Neuronal stem cell (in vitro differentiated cells): ENCODE measurements around the gene HPCAL1.

Experiments used
- DNase-seq: peaks from one replicate; pipeline ENCODE4 v3.0.0-alpha.2; 2013; ENCODE audit warnings: low spot score
- H2AFZ ChIP-seq: one replicate; pipeline ENCODE4 v1.6.1; 2013; ENCODE audit warnings: mild to moderate bottlenecking, low read length, inconsistent platforms
- H2AK5ac ChIP-seq: 2 replicates; pipeline ENCODE4 v1.6.1; 2013; ENCODE audit warnings: low read depth, mild to moderate bottlenecking, inconsistent platforms, low read length, moderate library complexity, mixed read lengths
- H2BK120ac ChIP-seq: 2 replicates; pipeline ENCODE4 v1.6.1; 2013; ENCODE audit warnings: low read depth, mild to moderate bottlenecking, inconsistent platforms, low read length, moderate library complexity, mixed read lengths
- H2BK12ac ChIP-seq: one replicate; pipeline ENCODE4 v1.6.1; 2013; ENCODE audit warnings: low read length, inconsistent platforms
- H2BK15ac ChIP-seq: 2 replicates; pipeline ENCODE4 v1.6.1; 2013; ENCODE audit warnings: mild to moderate bottlenecking, low read length, inconsistent platforms, mixed read lengths
- H2BK5ac ChIP-seq: one replicate; pipeline ENCODE4 v1.6.1; 2013; ENCODE audit warnings: inconsistent platforms, mild to moderate bottlenecking, low read length, moderate library complexity
- H3K14ac ChIP-seq: one replicate; pipeline ENCODE4 v1.6.1; 2013; ENCODE audit warnings: low read length, inconsistent platforms
- H3K18ac ChIP-seq: 2 replicates; pipeline ENCODE4 v1.6.1; 2013; ENCODE audit warnings: low read length, inconsistent platforms
- H3K23ac ChIP-seq: 2 replicates; pipeline ENCODE4 v1.6.1; 2013; ENCODE audit warnings: low read depth, mild to moderate bottlenecking, mixed read lengths, low read length, inconsistent platforms; ENCODE audit not compliant: poor library complexity
- H3K27ac ChIP-seq: replicated peaks from 3 replicates; pipeline ENCODE4 v1.5.1; 2013; ENCODE audit warnings: low read length, inconsistent platforms
- H3K27me3 ChIP-seq, 3 experiments: 2 replicates each; pipeline ENCODE4 v1.6.1; 2013; ENCODE audit warnings: low read length in 3 of 3, mild to moderate bottlenecking in 2 of 3, inconsistent platforms in 1 of 3, low read depth in 1 of 3, mixed read lengths in 1 of 3, moderate library complexity in 1 of 3; ENCODE audit not compliant: control insufficient read depth in 3 of 3, insufficient read depth in 3 of 3
- H3K36me3 ChIP-seq, 2 donors: replicated peaks in 1 of 2; 2 replicates each; pipeline ENCODE4 v1.6.1; 2013; ENCODE audit warnings: low read length in 2 of 2; ENCODE audit not compliant: control insufficient read depth in 2 of 2, insufficient read depth in 2 of 2
- H3K4ac ChIP-seq: 2 replicates; pipeline ENCODE4 v1.6.1; 2013; ENCODE audit warnings: inconsistent platforms, mild to moderate bottlenecking, low read length, moderate library complexity
- H3K4me1 ChIP-seq, 2 donors: 1 replicate in 1 of 2; 2 replicates in 1 of 2; pipeline ENCODE4 v1.6.1; 2013; ENCODE audit warnings: low read length in 2 of 2, low read depth in 1 of 2; ENCODE audit not compliant: control insufficient read depth in 2 of 2, insufficient read depth in 1 of 2
- H3K4me2 ChIP-seq: one replicate; pipeline ENCODE4 v1.6.1; 2013; ENCODE audit warnings: mild to moderate bottlenecking, low read length, inconsistent platforms; ENCODE audit not compliant: insufficient read depth, poor library complexity, severe bottlenecking
- H3K4me3 ChIP-seq, 2 donors: 2 replicates each; pipeline ENCODE4 v1.5.1; 2013; ENCODE audit warnings: low read length in 2 of 2, mild to moderate bottlenecking in 2 of 2, inconsistent platforms in 1 of 2, moderate library complexity in 1 of 2
- H3K79me1 ChIP-seq: one replicate; pipeline ENCODE4 v1.6.1; 2013; ENCODE audit warnings: low read depth, mild to moderate bottlenecking, inconsistent platforms, low read length, moderate library complexity
- H3K9ac ChIP-seq: one replicate; pipeline ENCODE4 v1.6.1; 2013; ENCODE audit warnings: mild to moderate bottlenecking, low read depth, low read length, inconsistent platforms; ENCODE audit not compliant: poor library complexity
- H3K9me3 ChIP-seq, 2 donors: replicated peaks in 1 of 2; 2 replicates each; pipeline versions ENCODE3 to v1.6.1; 2013; ENCODE audit warnings: low read length in 2 of 2, mild to moderate bottlenecking in 2 of 2, inconsistent platforms in 1 of 2, low read depth in 1 of 2, mixed read lengths in 1 of 2, moderate library complexity in 1 of 2; ENCODE audit not compliant: control insufficient read depth in 2 of 2, insufficient read depth in 1 of 2
- H4K8ac ChIP-seq: one replicate; pipeline ENCODE4 v1.6.1; 2013; ENCODE audit warnings: low read depth, mild to moderate bottlenecking, inconsistent platforms, low read length, moderate library complexity
- H4K91ac ChIP-seq: one replicate; pipeline ENCODE4 v1.6.1; 2013; ENCODE audit warnings: low read length, low read depth, mild to moderate bottlenecking, inconsistent platforms; ENCODE audit not compliant: poor library complexity
- WGBS, 2 donors: extraction: QIAGEN DNeasy Blood & Tissue Kit; methylation state at CpG; one replicate each; pipeline ENCODE4 v1.1.7; 2013; ENCODE audit warnings: missing lambda C conversion rate in 2 of 2, mixed read lengths in 1 of 2; ENCODE audit not compliant: insufficient read length in 2 of 2, insufficient replicate concordance in 1 of 2; ENCODE audit errors: extremely low coverage in 2 of 2; 5-methylcytosine and 5-hydroxymethylcytosine counted together

HPCAL1 gene

DNA sequence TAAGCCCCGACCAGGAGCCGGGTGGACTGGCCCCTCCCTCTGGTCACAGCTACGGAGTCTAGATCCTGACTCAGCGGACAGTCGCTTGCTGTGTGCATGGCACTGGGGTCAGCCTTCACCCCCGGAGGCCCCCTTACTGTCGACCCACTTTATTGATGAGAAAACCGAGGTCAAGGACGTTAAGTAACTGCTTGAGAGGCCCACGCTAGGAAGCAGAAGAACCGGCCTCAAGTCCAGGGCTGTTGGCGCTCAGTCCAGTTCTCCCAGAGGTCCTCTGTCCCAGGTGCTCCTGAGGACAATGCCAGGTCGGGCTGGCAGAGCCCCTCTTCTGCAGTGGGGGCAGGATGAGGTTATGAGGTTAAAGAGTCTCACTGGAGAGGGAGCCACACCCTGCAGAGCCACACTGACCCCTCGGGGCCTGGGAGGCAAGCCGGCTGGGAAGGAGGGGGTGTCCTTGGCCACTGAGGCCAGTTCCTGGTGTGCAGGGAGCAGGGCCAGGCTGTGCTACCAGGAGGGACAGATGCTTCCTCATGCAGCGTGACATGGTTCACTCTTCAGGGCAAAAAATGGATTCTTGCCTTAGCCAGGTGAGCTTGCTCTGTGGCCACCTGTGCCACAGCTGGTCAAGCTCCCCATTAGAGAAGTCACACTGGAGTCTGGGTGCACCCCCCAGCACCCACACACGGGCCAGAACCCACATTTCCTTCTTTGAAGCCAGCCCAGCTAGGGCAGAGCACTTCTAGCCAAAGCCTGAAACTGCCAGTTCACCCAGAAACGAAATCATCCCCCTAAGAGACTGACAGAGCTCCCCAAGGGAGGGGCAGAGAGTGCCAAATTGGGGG is 47.3 kb upstream of the HPCAL1 start:
- Histone ChIP-seq H3K79me1 (no peaks in the 10 kb centered on the region), H4K91ac (no peak overlapping the region), H3K14ac (peak overlapping the region; percentile 32), H2BK5ac (no peak overlapping the region), H3K27me3 (peaks cover 0 to 68% (median 0%) of the 10 kb centered on the region in 3 experiments), H3K4ac (no peak overlapping the region), H3K27ac (no peak overlapping the region), H3K4me1 (peaks cover 0 to 3% of the 10 kb centered on the region in 2 donors), H3K9ac (peak overlapping the region; percentile 51), H3K23ac (no peak overlapping the region), H3K18ac (no peak overlapping the region), H2BK12ac (peak overlapping the region; percentile 14), H3K4me2 (no peak overlapping the region), H2AK5ac (peak overlapping the region; percentile 47), H2BK15ac (no peak overlapping the region), H3K36me3 (no peaks in the 10 kb centered on the region), H4K8ac (no peak overlapping the region), H3K9me3 (peaks cover 0 to 3% of the 10 kb centered on the region in 2 donors), H3K4me3 (no peak overlapping the region), H2BK120ac (no peak overlapping the region), H2AFZ (no peak overlapping the region)
- no peak for DNase-seq
- WGBS, 2 donors, result no CpG with 5 or more reads among the region's 18 CpGs

DNA sequence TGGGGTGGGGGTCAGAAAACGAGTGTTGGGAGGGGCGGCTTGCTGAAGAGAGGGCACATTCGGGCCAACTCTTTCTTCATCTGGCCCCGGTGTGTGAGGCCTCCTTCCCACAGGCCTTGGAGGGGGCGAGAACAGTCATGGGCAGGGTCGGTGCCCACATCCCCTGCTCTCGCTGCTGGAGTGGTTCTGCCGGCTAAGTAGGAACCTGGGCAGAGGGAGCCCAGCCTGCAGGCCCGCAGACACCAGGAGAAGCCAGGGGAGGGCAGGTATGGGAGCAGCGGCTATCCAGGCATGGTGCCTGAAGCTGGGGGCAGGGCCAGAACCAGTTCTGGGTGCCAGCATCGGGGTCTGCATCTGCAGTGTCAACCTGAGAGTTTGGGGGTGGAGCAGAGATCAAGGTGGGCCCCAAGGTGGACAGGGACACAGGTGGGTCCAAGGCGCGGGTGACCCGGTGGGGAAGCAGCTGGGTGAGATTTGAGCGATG is 46.6 kb upstream of the HPCAL1 start:
- no peak overlapping the region for H2BK12ac ChIP-seq
- H2BK5ac ChIP-seq, result no peak overlapping the region
- no peak overlapping the region for H3K27ac ChIP-seq
- H3K27me3 ChIP-seq, result peaks cover 0 to 68% (median 0%) of the 10 kb centered on the region in 3 experiments
- no peak overlapping the region for H4K8ac ChIP-seq
- no CpG with 5 or more reads among the region's 15 CpGs for WGBS, 2 donors
- no peak overlapping the region for H3K14ac ChIP-seq
- no peak overlapping the region for H4K91ac ChIP-seq
- DNase-seq, result no peak
- H3K18ac ChIP-seq, result peak overlapping the region; percentile 86
- H3K4me2 ChIP-seq, result no peak overlapping the region
- no peaks in the 10 kb centered on the region for H3K36me3 ChIP-seq
- no peak overlapping the region for H2AFZ ChIP-seq
- peaks cover 0 to 3% of the 10 kb centered on the region in 2 donors for H3K4me1 ChIP-seq
- H3K23ac ChIP-seq, result no peak overlapping the region
- no peak overlapping the region for H3K9ac ChIP-seq
- H3K4ac ChIP-seq, result no peak overlapping the region
- no peaks in the 10 kb centered on the region for H3K9me3 ChIP-seq
- peak overlapping the region; percentile 8 for H2AK5ac ChIP-seq
- no peaks in the 10 kb centered on the region for H3K79me1 ChIP-seq
- H2BK120ac ChIP-seq, result no peak overlapping the region
- H3K4me3 ChIP-seq, result no peak overlapping the region
- H2BK15ac ChIP-seq, result peak overlapping the region; percentile 73

- WGBS, 2 donors, result no CpG with 5 or more reads among the region's 17 CpGs
- Histone ChIP-seq H3K14ac (no peak overlapping the region), H3K27ac (no peak overlapping the region)
Observed at GRCh38 chr2:10256515-10257031, 46.1 kb upstream of the HPCAL1 start.

DNA sequence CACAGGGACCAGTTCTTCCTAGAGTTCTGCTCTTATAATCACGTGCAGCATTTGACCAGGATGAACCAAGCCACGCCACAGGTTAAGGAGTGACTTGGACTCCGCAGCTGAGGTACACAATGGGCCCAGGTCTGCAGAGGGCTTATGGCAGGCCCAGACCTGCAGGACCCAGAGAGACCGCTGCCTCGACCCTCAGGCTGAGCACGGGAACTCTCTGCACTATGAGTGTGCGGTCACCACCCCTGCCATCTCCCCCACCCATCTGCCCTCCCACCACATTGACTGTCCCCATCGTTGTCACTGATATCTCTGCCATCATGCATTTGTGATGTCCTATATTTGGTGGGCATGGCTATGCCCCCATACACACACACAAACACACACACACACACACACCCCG is 45.7 kb upstream of the HPCAL1 start:
- Histone ChIP-seq H4K8ac (peak overlapping the region; percentile 68), H2AFZ (no peak overlapping the region), H2BK120ac (no peak overlapping the region), H3K4me1 (peaks cover 0 to 3% of the 10 kb centered on the region in 2 donors), H3K27ac (no peak overlapping the region), H2BK15ac (peak overlapping the region; percentile 73), H2BK12ac (no peak overlapping the region), H3K9me3 (no peaks in the 10 kb centered on the region), H2BK5ac (no peak overlapping the region), H3K23ac (peak overlapping the region; percentile 70), H3K4me3 (no peak overlapping the region), H2AK5ac (no peak overlapping the region), H3K36me3 (no peaks in the 10 kb centered on the region), H3K9ac (peak overlapping the region; percentile 65), H3K4ac (no peak overlapping the region), H4K91ac (no peak overlapping the region), H3K4me2 (no peak overlapping the region), H3K18ac (no peak overlapping the region), H3K27me3 (peaks cover 0 to 76% (median 0%) of the 10 kb centered on the region in 3 experiments), H3K79me1 (no peaks in the 10 kb centered on the region), H3K14ac (peak overlapping the region; percentile 67)
- DNase-seq, result no peak
- WGBS, 2 donors, result no CpG with 5 or more reads among the region's 9 CpGs

More at GRCh38 chr2:10256515-10257031, 46.1 kb upstream of the HPCAL1 start:
- Histone ChIP-seq H2BK120ac (no peak overlapping the region), H3K4me2 (no peak overlapping the region), H2BK12ac (no peak overlapping the region), H3K79me1 (no peaks in the 10 kb centered on the region), H3K18ac (peak overlapping the region; percentile 86), H3K9ac (peak overlapping the region; percentile 65), H2BK5ac (no peak overlapping the region), H4K91ac (no peak overlapping the region), H2BK15ac (peak overlapping the region; percentile 73), H3K4me1 (peaks cover 0 to 3% of the 10 kb centered on the region in 2 donors), H3K27me3 (peaks cover 0 to 72% (median 0%) of the 10 kb centered on the region in 3 experiments), H3K4ac (no peak overlapping the region), H4K8ac (peak overlapping the region; percentile 68), H3K4me3 (no peak overlapping the region), H3K23ac (no peak overlapping the region), H2AFZ (no peak overlapping the region), H2AK5ac (peak overlapping the region; percentile 8), H3K36me3 (no peaks in the 10 kb centered on the region), H3K9me3 (no peaks in the 10 kb centered on the region)
- no peak for DNase-seq
